Astrocyte (in vitro differentiated cells and primary cell): ENCODE results near the gene DNAJC10. TPM values are rescaled to one million over a fixed set of nuclear protein-coding genes. Genes with fewer than 3 reads are reported as not detected.

Source experiments
- DNase-seq: peaks from one replicate; pipeline ENCODE4 v3.0.0-alpha.2; 2010; ENCODE audit warnings: low read depth
- FAIRE-seq: peaks from 2 replicates; lab custom pipeline; 2011; peaks lifted over from hg19 to GRCh38; lab: Jason Lieb, UNC
- H2AFZ ChIP-seq: 2 replicates; pipeline ENCODE4 v1.6.0; 2012; ENCODE audit warnings: low read depth, low read length, inconsistent platforms
- H3K27ac ChIP-seq: 2 replicates; pipeline ENCODE4 v1.5.1; 2011; ENCODE audit warnings: low read depth, low read length, inconsistent platforms
- H3K27me3 ChIP-seq: 2 replicates; pipeline ENCODE4 v1.6.0; 2011; ENCODE audit warnings: low read length, inconsistent platforms; ENCODE audit not compliant: insufficient read depth
- H3K36me3 ChIP-seq: 2 replicates; pipeline ENCODE4 v1.5.1; 2011; ENCODE audit warnings: low read length, inconsistent platforms; ENCODE audit not compliant: insufficient read depth
- H3K4me1 ChIP-seq: 2 replicates; pipeline ENCODE4 v1.5.1; 2011; ENCODE audit warnings: low read length, inconsistent platforms; ENCODE audit not compliant: insufficient read depth
- H3K4me2 ChIP-seq: 2 replicates; pipeline ENCODE4 v1.6.0; 2012; ENCODE audit warnings: low read length, inconsistent platforms
- H3K4me3 ChIP-seq: 2 replicates; pipeline ENCODE4 v1.5.1; 2011; ENCODE audit warnings: low read depth, mild to moderate bottlenecking, low read length, inconsistent platforms; ENCODE audit not compliant: insufficient read depth
- H3K79me2 ChIP-seq: 2 replicates; pipeline ENCODE4 v1.6.0; 2012; ENCODE audit warnings: mild to moderate bottlenecking, low read length, inconsistent platforms; ENCODE audit not compliant: insufficient read depth
- H3K9ac ChIP-seq: 2 replicates; pipeline ENCODE4 v1.6.0; 2012; ENCODE audit warnings: mild to moderate bottlenecking, low read length, inconsistent platforms
- H3K9me3 ChIP-seq: 2 replicates; pipeline ENCODE4 v1.5.1; 2012; ENCODE audit warnings: low read depth, mild to moderate bottlenecking, low read length, inconsistent platforms; ENCODE audit not compliant: insufficient read depth
- H4K20me1 ChIP-seq: 2 replicates; pipeline ENCODE4 v1.6.0; 2012; ENCODE audit warnings: low read length, inconsistent platforms; ENCODE audit not compliant: insufficient read depth
- H3K27ac Mint-ChIP-seq: one replicate; pipeline ENCODE4 v1.8.0; 2021; ENCODE audit warnings: mild to moderate bottlenecking, mixed read lengths; ENCODE audit not compliant: unreplicated experiment
- H3K27me3 Mint-ChIP-seq: one replicate; pipeline ENCODE4 v1.8.0; 2021; ENCODE audit warnings: low read depth, mixed read lengths; ENCODE audit not compliant: unreplicated experiment
- H3K36me3 Mint-ChIP-seq: one replicate; pipeline ENCODE4 v1.8.0; 2021; ENCODE audit warnings: low read depth, mixed read lengths; ENCODE audit not compliant: unreplicated experiment
- H3K4me1 Mint-ChIP-seq: one replicate; pipeline ENCODE4 v1.8.0; 2021; ENCODE audit warnings: low read depth, mixed read lengths; ENCODE audit not compliant: unreplicated experiment
- H3K4me3 Mint-ChIP-seq: one replicate; pipeline ENCODE4 v1.8.0; 2021; ENCODE audit warnings: mild to moderate bottlenecking, moderate library complexity, mixed read lengths; ENCODE audit not compliant: unreplicated experiment
- H3K9me3 Mint-ChIP-seq: one replicate; pipeline ENCODE4 v1.8.0; 2021; ENCODE audit warnings: mild to moderate bottlenecking, mixed read lengths; ENCODE audit not compliant: unreplicated experiment
- EZH2 ChIP-seq: IDR thresholded peaks from 2 replicates; pipeline ENCODE4 v1.6.1; 2012; ENCODE audit warnings: mild to moderate bottlenecking, low read length, inconsistent platforms; ENCODE audit not compliant: insufficient read depth
- total RNA-seq: library from RNA; stranded (reverse); gene quantifications from 2 replicates; pipeline ENCODE4 v1.2.1, GENCODE V29; 2021
- TF ChIP-seq, protein P1 (sequence below): IDR thresholded peaks from 2 replicates; pipeline ENCODE4 v1.5.1; 2011; ENCODE audit warnings: low read depth, mild to moderate bottlenecking, inconsistent platforms, low read length, moderate library complexity; ENCODE audit not compliant: insufficient read depth

DNAJC10 gene
- total RNA-seq, 1 donor from 2014 or later = 169 TPM

DNA sequence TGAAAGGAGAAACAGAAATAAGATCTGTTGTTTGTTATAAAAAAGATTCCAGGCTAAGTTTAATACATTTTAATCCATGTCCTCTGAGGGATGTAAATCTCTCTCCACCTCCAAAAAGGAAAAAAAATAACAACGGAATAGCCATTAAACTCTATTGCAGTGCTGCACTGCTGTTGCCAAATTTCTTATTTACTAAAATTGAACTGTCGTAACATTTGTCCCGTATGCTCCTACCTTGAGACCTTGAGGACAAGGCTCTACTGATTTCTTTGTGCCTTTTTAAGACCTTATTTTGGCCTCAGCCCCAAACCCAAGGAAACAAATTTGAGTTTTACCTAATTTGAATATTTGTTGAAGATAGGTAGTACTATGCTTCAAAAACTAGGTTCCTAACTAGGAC, 94.0 kb downstream of the DNAJC10 start:
- TF ChIP-seq, protein P1, sequence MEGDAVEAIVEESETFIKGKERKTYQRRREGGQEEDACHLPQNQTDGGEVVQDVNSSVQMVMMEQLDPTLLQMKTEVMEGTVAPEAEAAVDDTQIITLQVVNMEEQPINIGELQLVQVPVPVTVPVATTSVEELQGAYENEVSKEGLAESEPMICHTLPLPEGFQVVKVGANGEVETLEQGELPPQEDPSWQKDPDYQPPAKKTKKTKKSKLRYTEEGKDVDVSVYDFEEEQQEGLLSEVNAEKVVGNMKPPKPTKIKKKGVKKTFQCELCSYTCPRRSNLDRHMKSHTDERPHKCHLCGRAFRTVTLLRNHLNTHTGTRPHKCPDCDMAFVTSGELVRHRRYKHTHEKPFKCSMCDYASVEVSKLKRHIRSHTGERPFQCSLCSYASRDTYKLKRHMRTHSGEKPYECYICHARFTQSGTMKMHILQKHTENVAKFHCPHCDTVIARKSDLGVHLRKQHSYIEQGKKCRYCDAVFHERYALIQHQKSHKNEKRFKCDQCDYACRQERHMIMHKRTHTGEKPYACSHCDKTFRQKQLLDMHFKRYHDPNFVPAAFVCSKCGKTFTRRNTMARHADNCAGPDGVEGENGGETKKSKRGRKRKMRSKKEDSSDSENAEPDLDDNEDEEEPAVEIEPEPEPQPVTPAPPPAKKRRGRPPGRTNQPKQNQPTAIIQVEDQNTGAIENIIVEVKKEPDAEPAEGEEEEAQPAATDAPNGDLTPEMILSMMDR = no peak
- no peak for TF ChIP-seq EZH2

DNA sequence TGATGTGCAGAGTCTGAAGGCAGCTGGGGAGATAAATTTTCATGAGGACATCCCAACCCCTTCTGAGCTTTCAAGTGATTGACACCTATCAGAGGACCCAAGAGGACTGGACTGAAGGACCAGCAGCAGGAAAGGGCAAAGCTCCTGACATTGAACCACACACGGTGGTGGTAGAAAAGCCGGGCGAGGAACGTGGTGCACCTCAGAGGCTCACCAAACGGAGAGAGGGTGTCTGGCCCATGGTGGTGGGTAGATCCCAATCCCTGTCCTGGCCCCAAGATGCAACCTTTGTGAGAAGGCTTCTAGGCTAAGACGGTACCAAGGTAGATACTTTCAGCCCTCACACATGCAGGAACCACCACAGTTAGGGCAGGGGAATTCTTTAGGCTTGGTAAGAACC, 98.3 kb downstream of the DNAJC10 start:
- H3K9me3 ChIP-seq = no peaks in the 10 kb centered on the region
- no peak overlapping the region for H2AFZ ChIP-seq
- no peak overlapping the region for H3K9ac ChIP-seq
- no peaks in the 10 kb centered on the region for H3K27me3 ChIP-seq
- no peak for FAIRE-seq
- H3K4me1 ChIP-seq = no peaks in the 10 kb centered on the region
- H3K4me3 ChIP-seq = no peak overlapping the region
- Mint-ChIP-seq H3K36me3 (no peaks in the 10 kb centered on the region), H3K4me3 (no peak overlapping the region), H3K4me1 (peaks cover 20% of the 10 kb centered on the region), H3K27me3 (peaks cover 2% of the 10 kb centered on the region), H3K27ac (no peak overlapping the region), H3K9me3 (no peaks in the 10 kb centered on the region)
- no peak overlapping the region for H3K4me2 ChIP-seq
- H3K27ac ChIP-seq = no peak overlapping the region
- no peaks in the 10 kb centered on the region for H3K36me3 ChIP-seq
- no peaks in the 10 kb centered on the region for H4K20me1 ChIP-seq
- H3K79me2 ChIP-seq = no peaks in the 10 kb centered on the region
- no peak for TF ChIP-seq EZH2
- TF ChIP-seq, protein P1 = no peak
- DNase-seq = no peak

More for the DNA sequence above, 94.0 kb downstream of the DNAJC10 start:
- peaks cover 2% of the 10 kb centered on the region for H3K27me3 Mint-ChIP-seq
- Histone ChIP-seq H3K36me3 (no peaks in the 10 kb centered on the region), H3K9ac (no peak overlapping the region), H3K9me3 (no peaks in the 10 kb centered on the region), H3K4me3 (no peak overlapping the region), H3K4me2 (no peak overlapping the region), H3K27me3 (no peaks in the 10 kb centered on the region), H3K79me2 (no peaks in the 10 kb centered on the region), H3K27ac (no peak overlapping the region), H4K20me1 (no peaks in the 10 kb centered on the region), H3K4me1 (no peaks in the 10 kb centered on the region), H2AFZ (no peak overlapping the region)
- DNase-seq = no peak
- FAIRE-seq = no peak
- no peak overlapping the region for H3K4me3 Mint-ChIP-seq
- H3K9me3 Mint-ChIP-seq = no peaks in the 10 kb centered on the region
- H3K27ac Mint-ChIP-seq = no peak overlapping the region
- no peaks in the 10 kb centered on the region for H3K36me3 Mint-ChIP-seq
- no peaks in the 10 kb centered on the region for H3K4me1 Mint-ChIP-seq

DNA sequence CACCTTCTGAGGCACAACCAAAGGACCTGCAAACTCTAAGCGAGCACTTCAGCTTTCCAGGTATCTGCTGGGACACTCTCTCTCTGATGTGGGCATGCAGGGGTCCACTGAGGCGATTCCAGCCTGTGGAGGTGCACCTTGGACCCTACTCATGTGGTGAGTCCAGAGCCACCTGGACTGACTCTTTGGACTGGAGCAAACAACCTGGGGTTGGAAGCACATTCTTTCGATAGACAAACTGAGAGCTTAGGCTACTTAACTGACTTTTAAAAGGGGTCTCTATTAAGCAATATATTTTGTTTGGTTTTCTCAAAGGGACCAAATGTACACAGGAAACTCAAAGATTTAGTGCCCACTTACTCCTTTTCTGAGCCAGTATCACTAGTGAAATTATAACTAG, 98.7 kb downstream of the DNAJC10 start:
- Histone ChIP-seq H3K9me3 (no peaks in the 10 kb centered on the region), H3K36me3 (no peaks in the 10 kb centered on the region), H3K4me3 (no peak overlapping the region), H3K9ac (no peak overlapping the region), H3K27ac (no peak overlapping the region), H3K27me3 (no peaks in the 10 kb centered on the region), H3K79me2 (no peaks in the 10 kb centered on the region), H3K4me1 (no peaks in the 10 kb centered on the region), H3K4me2 (no peak overlapping the region), H2AFZ (no peak overlapping the region), H4K20me1 (no peaks in the 10 kb centered on the region)
- H3K36me3 Mint-ChIP-seq = no peaks in the 10 kb centered on the region
- FAIRE-seq = no peak
- no peak overlapping the region for H3K27ac Mint-ChIP-seq
- no peak for DNase-seq
- H3K27me3 Mint-ChIP-seq = peaks cover 2% of the 10 kb centered on the region
- peaks cover 20% of the 10 kb centered on the region for H3K4me1 Mint-ChIP-seq
- TF ChIP-seq EZH2 = no peak
- TF ChIP-seq, protein P1 = no peak
- no peak overlapping the region for H3K4me3 Mint-ChIP-seq
- no peaks in the 10 kb centered on the region for H3K9me3 Mint-ChIP-seq
